Measurements from ENCODE around the gene PLEKHA6. TPM values are rescaled to one million over a fixed set of nuclear protein-coding genes. Genes with fewer than 3 reads are reported as not detected.

PLEKHA6 gene
- total and polyA plus RNA-seq, 2 of the 4 experiments (the other 2 are of a cell fraction): 8.2 to 19.9 TPM

DNA sequence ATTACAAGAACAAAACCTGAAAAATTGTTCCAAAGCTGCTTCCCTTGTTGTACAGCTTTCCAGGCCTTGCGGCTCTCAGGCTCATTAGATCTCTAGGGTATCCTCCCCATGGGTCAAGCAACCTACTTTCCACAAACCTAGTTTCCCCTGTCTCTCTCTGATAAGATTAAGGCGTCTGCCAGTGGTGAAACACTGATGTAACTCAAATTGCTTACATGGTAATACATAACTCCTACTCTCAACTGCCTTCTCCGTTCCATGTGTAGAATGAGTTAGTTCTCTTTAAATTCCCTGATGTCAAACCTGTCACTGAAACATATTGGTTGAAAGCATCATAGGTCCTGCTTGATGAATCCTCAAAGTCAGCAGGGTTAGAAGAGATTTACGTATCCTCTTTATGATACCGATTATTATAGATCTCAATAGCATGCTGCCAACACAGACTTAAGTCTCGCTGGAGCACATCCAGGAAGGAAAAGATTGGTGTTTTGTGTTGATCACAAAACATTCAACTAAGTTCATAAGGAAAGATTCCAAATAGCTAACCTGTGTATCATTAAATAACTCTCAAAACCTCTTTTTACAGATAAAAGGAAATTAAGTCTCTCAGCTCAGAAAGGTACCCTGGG is 41.3 kb upstream of the PLEKHA6 start:
- no peak overlapping the region for H3K4me3 ChIP-seq (ENCODE audit: insufficient read depth, low read depth, low read length)
- no peaks in the 10 kb centered on the region for H3K4me1 ChIP-seq (ENCODE audit: control insufficient read depth, insufficient read depth, low read length)
- no peak overlapping the region for H2AFZ ChIP-seq (replicated peaks; ENCODE audit: low read length, poor library complexity)
- no peak overlapping the region for H2AK5ac ChIP-seq (ENCODE audit: low read depth, low read length)
- H3K36me3 ChIP-seq (ENCODE audit: control insufficient read depth, insufficient read depth, low read length): peaks cover 19% of the 10 kb centered on the region
- H3K27ac ChIP-seq (ENCODE audit: insufficient read depth, low read length): no peak overlapping the region
- H4K20me1 ChIP-seq (ENCODE audit: insufficient read depth, low read length): peaks cover 30% of the 10 kb centered on the region
- POLR2A ChIA-PET (ENCODE audit: unreplicated experiment): no interaction called here
- CTCF ChIA-PET: interaction anchor here (0.6 to 1.0 kb wide), 2 partner anchors 102 to 238 kb away, joined by 3 read pairs; no protein-coding TSS in a partner anchor
- no peak overlapping the region for H4K5ac ChIP-seq (ENCODE audit: low read depth, low read length)
- H2BK20ac ChIP-seq (ENCODE audit: low read depth, low read length): no peak overlapping the region
- H2BK5ac ChIP-seq (ENCODE audit: low read depth, low read length, poor library complexity, severe bottlenecking): no peak overlapping the region
- H3K14ac ChIP-seq (replicated peaks; ENCODE audit: low read depth, low read length): no peak overlapping the region
- no peak overlapping the region for H3K4me2 ChIP-seq (ENCODE audit: low read depth, low read length)
- no peaks in the 10 kb centered on the region for H3K9me1 ChIP-seq (ENCODE audit: insufficient read depth, low read length)
- no peak overlapping the region for H3K56ac ChIP-seq (ENCODE audit: extremely low read depth, insufficient read depth, low read length)
- H2AK9ac ChIP-seq (replicated peaks; ENCODE audit: low read depth, low read length, poor library complexity): no peak overlapping the region
- peaks cover 0 to 18% of the 10 kb centered on the region in 2 experiments; a peak in 3 of 4 replicates for H3K79me1 ChIP-seq (ENCODE audit: low read depth in 1 of 2, low read length in 2 of 2)
- H3K18ac ChIP-seq (ENCODE audit: low read depth, low read length): no peak overlapping the region
- intact Hi-C loops (cut with micrococcal nuclease): no loop called here
- H2BK120ac ChIP-seq (ENCODE audit: low read depth, low read length): no peak overlapping the region
- H3K27me3 ChIP-seq (ENCODE audit: control insufficient read depth, insufficient read depth, low read length): no peaks in the 10 kb centered on the region
- in situ Hi-C loops (cut with MboI; ENCODE audit: low sequenced_read_pairs): no loop called here
- DNase-seq: no peak
- no peak for ATAC-seq (ENCODE audit: low read depth)
- no peaks in the 10 kb centered on the region for H3K9me3 ChIP-seq (ENCODE audit: control insufficient read depth, insufficient read depth, low read length)
- no peak overlapping the region for H4K8ac ChIP-seq (ENCODE audit: low read depth in 2 of 2, low read length in 2 of 2)
- H3K9ac ChIP-seq (ENCODE audit: low read depth, low read length): no peak overlapping the region
- 100% methylated on average over 1 of the region's 6 CpGs; no CpG with 5 or more reads in 1 of the 2 experiments for WGBS, 2 experiments (ENCODE audit: extremely low coverage in 2 of 2, insufficient read length in 1 of 2)
- TF ChIP-seq POLR2A (IDR thresholded peaks at IDR 0.05; ENCODE audit: low read depth, low read length) (peak; percentile 41), RFX5 (IDR thresholded peaks at IDR 0.05; ENCODE audit: low read depth, low read length) (no peak)
- H4K91ac ChIP-seq (ENCODE audit: insufficient read depth, low read depth, low read length): no peak overlapping the region
- no peak overlapping the region for H2BK15ac ChIP-seq (ENCODE audit: low read depth, low read length)
- 0 out of 2 replicates have a peak overlapping the region, but pooled peaks have one; percentile 10 for H3K23ac ChIP-seq (ENCODE audit: low read depth, low read length)
- H3K4ac ChIP-seq (ENCODE audit: low read depth, low read length): no peak overlapping the region
- BruUV-seq (replicated peaks): no TSS peak
- dilution Hi-C loops (cut with HindIII; ENCODE audit: low sequenced_read_pairs, unreplicated experiment): no loop called here

All from IMR-90 (cell line).